T-helper 17 cell (primary cell): ENCODE results near the gene CHN2. TPM values are rescaled to one million over a fixed set of nuclear protein-coding genes. Genes with fewer than 3 reads are reported as not detected.

Experiments used
- ATAC-seq: fragments of 150-1000 bp; cut with Tn5 transposase; 2 replicates; pipeline ENCODE4 v1.10.0; 2021; ENCODE audit warnings: mild to moderate bottlenecking, moderate library complexity
- DNase-seq, 3 donors: peaks; one replicate each; pipeline versions ENCODE4 v3.0.0 to v3.0.0-alpha.2; 2020 to 2021
- H3K9me3 ChIP-seq: one replicate; pipeline ENCODE4 v1.7.0; 2013; ENCODE audit warnings: low read length, mild to moderate bottlenecking; ENCODE audit not compliant: control insufficient read depth, poor library complexity, severe bottlenecking
- H3K27ac Mint-ChIP-seq: one replicate; pipeline ENCODE4 v1.8.0; 2022; ENCODE audit warnings: mild to moderate bottlenecking, moderate library complexity, mixed read lengths
- H3K27me3 Mint-ChIP-seq: one replicate; pipeline ENCODE4 v1.8.0; 2022; ENCODE audit warnings: mixed read lengths
- H3K36me3 Mint-ChIP-seq: one replicate; pipeline ENCODE4 v1.8.0; 2022; ENCODE audit warnings: low read depth, mixed read lengths
- H3K4me1 Mint-ChIP-seq: one replicate; pipeline ENCODE4 v1.8.0; 2022; ENCODE audit warnings: mild to moderate bottlenecking, mixed read lengths
- H3K4me3 Mint-ChIP-seq: one replicate; pipeline ENCODE4 v1.8.0; 2022; ENCODE audit warnings: mild to moderate bottlenecking, moderate library complexity, mixed read lengths
- total RNA-seq, 4 donors: library from RNA in 2 of 4; stranded (reverse) in 2 of 4; gene quantifications; one replicate each; pipeline ENCODE4 v1.2.3 and lab custom pipeline; 2022 to 2026

Gene CHN2
- total RNA-seq, 2 donors from 2014 or later: 3.8 to 4.0 TPM

DNA sequence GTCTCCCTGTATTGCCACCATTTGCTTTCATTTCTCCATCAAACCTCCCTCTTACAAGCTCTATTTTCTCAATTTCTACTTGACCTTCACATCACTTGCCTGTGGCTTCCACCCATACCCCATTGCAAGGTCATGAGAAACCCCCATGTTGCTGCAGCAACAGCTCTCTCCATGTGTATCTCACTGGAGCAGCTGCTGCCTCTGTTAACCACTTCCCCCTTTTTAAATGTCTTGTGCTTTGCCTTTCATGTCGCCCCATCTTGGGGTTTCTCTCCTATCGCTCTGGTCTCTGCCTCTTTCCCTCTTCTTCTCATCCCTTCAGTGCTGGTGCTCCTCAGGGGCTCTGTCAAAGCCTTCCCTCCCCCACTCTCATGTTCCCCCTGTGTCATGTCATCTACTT lies 148.8 kb downstream of the CHN2 start:
- Mint-ChIP-seq H3K36me3 (no peaks in the 10 kb centered on the region), H3K27ac (no peak overlapping the region), H3K27me3 (no peaks in the 10 kb centered on the region), H3K4me3 (no peak overlapping the region), H3K4me1 (no peaks in the 10 kb centered on the region)
- ATAC-seq (no peak), DNase-seq (no peak)
- no peaks in the 10 kb centered on the region for H3K9me3 ChIP-seq

DNA sequence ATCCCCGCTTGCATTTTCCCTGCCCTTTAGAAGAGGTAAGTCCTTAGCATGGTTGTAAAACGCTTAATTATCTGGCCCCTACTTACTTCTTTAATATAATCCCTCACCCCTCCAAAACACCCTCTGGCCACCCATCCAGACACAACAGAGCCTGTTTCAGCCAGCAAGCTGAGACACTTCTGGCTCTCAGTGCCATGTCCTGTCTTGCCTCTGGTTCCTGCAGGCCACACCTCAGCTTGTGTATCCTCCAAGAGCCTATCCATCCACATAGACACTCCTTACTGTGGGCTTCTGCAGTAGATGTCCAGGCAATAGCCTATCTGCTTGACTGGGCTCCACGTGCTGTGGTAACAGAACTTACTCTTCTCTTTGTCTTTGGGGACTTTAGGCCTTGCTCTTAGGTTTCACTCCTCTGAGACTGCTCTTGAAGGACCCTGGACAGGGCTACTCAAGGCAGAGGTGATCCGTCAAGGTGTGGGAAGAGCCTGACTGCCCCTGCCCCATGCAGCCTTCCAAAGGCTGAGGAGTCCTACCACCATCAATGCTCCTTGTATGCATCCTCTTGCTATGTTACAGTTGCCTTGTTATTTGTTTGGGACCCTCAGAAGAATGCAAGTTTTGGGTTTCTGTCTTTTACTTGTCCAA lies 149.9 kb downstream of the CHN2 start:
- H3K36me3 Mint-ChIP-seq: no peaks in the 10 kb centered on the region
- H3K27me3 Mint-ChIP-seq: no peaks in the 10 kb centered on the region
- DNase-seq (no peak), ATAC-seq (no peak)
- H3K4me3 Mint-ChIP-seq: no peak overlapping the region
- H3K27ac Mint-ChIP-seq: no peak overlapping the region
- H3K9me3 ChIP-seq: no peaks in the 10 kb centered on the region
- no peaks in the 10 kb centered on the region for H3K4me1 Mint-ChIP-seq

DNA sequence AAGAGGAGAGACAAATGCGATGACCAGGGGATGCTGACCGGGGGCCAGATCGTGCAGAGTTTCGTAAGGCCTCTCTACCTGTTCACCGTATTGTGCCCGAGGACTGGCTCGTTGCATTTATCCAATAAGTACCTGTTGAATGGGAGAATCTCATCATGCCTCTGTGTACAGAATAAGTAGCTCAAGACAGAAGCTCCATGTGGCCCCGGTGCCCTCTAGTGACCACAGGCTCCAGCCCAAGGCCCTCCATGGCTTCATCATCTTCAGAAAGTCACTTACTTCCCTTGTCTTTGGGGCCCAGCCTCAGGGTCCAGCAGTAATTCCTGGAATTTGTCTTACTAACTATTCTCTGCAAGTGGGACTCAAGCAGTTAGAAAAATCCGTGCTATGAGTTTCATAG lies 151.0 kb downstream of the CHN2 start:
- H3K9me3 ChIP-seq: no peaks in the 10 kb centered on the region
- Mint-ChIP-seq H3K4me3 (no peak overlapping the region), H3K4me1 (no peaks in the 10 kb centered on the region), H3K27ac (no peak overlapping the region), H3K27me3 (no peaks in the 10 kb centered on the region), H3K36me3 (no peaks in the 10 kb centered on the region)
- no peak for DNase-seq
- ATAC-seq: no peak

DNA sequence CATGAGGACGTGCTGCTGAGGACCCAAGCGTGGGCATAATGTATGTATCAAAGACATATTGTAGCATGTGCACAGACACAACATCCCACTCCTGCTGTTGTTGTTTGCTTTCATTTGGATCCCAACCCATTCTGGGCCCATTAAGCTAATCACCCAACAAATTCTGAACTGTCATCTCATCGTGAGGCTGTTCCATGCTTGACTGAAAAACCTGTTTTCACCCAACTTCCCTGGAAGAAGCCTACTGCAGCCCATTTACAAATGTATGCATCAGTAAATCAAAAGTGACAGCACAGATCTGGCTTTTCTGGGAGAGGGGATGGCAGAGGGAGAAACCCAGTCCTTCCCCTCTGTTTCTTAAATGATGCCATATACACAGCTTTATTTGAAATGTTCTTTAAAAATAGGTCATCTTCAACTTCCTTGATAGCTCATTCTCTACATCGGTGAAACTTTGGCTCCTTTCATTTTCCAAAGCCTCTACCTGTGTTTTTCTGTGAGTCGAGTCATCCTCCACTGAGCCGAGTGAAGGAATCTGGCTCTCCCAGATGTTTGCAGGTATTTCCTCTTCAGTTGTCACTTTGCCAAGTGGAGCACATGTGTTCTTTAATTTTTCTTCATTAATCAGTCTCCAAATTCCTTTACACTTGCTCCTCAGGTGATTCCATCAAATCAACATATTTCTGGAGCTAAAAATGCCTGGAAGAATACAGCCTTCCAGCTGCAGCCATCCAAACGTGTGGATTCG lies 151.8 kb downstream of the CHN2 start:
- ATAC-seq (no peak), DNase-seq (no peak)
- H3K27ac Mint-ChIP-seq: no peak overlapping the region
- H3K27me3 Mint-ChIP-seq: no peaks in the 10 kb centered on the region
- H3K4me1 Mint-ChIP-seq: no peaks in the 10 kb centered on the region
- H3K9me3 ChIP-seq: no peaks in the 10 kb centered on the region
- no peaks in the 10 kb centered on the region for H3K36me3 Mint-ChIP-seq
- no peak overlapping the region for H3K4me3 Mint-ChIP-seq

DNA sequence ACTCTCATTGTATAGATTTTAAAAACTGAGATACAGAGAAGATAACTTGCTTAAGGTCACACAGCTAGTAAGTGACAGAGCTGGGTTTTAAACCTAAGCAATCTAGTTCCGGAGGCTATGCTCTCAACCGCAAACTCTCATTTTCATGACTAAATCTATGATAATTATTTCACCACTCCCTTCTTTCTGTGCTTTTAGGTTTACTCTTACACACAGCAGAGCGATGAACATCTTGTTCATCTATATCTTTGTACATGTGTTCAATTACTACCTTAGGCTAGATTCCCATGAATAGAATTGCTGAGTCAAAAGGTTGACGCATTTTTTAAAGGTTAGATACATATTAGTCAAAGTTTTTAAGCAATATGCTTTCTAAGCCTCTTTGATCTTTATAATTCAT lies 154.8 kb downstream of the CHN2 start:
- H3K4me3 Mint-ChIP-seq: no peak overlapping the region
- H3K9me3 ChIP-seq: no peaks in the 10 kb centered on the region
- H3K36me3 Mint-ChIP-seq: no peaks in the 10 kb centered on the region
- no peak overlapping the region for H3K27ac Mint-ChIP-seq
- no peaks in the 10 kb centered on the region for H3K27me3 Mint-ChIP-seq
- ATAC-seq: no peak
- DNase-seq: no peak
- no peaks in the 10 kb centered on the region for H3K4me1 Mint-ChIP-seq

DNA sequence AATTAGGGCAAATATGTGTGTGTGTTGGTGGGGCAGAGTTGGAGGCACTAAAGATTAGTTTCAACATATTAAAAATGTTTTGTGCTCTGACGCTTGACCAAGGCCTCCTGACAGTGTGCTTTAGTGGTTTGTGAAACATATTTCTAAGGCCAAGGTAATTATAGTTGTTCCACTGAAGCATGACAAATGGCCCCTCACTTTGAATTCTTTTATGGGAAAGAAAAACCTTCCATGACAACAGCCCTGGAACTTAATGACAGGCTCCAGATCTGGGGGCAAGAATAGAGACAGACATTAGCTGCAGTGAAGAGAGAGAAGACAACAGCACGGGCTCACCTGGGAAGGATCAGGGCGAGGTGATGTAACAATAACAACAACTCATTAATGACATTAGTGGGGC lies 155.8 kb downstream of the CHN2 start:
- Mint-ChIP-seq H3K36me3 (no peaks in the 10 kb centered on the region), H3K27me3 (no peaks in the 10 kb centered on the region), H3K27ac (no peak overlapping the region), H3K4me1 (no peaks in the 10 kb centered on the region), H3K4me3 (no peak overlapping the region)
- DNase-seq: no peak
- ATAC-seq: no peak
- no peaks in the 10 kb centered on the region for H3K9me3 ChIP-seq

DNA sequence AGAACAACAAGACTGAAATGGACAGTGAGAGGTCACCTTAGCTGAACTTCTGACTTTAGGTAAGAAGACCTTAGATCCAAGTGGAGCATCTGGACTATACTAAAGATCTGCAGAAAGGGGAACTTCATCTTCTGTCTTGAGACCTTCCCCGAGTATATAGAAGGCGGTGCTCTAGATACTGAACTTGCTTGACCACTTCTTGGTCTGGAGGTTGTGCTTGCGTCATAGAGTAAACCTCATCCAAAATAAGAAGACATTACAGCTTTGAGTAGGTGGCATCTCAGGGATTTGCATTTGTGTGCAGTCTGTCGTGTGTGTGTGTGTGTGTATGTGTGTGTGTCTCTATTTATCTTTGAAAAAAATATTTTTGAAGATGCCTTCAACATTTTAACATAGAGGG lies 157.5 kb downstream of the CHN2 start:
- H3K36me3 Mint-ChIP-seq: no peaks in the 10 kb centered on the region
- no peak overlapping the region for H3K4me3 Mint-ChIP-seq
- no peaks in the 10 kb centered on the region for H3K27me3 Mint-ChIP-seq
- ATAC-seq (no peak), DNase-seq (no peak)
- no peaks in the 10 kb centered on the region for H3K4me1 Mint-ChIP-seq
- no peaks in the 10 kb centered on the region for H3K9me3 ChIP-seq
- no peak overlapping the region for H3K27ac Mint-ChIP-seq

DNA sequence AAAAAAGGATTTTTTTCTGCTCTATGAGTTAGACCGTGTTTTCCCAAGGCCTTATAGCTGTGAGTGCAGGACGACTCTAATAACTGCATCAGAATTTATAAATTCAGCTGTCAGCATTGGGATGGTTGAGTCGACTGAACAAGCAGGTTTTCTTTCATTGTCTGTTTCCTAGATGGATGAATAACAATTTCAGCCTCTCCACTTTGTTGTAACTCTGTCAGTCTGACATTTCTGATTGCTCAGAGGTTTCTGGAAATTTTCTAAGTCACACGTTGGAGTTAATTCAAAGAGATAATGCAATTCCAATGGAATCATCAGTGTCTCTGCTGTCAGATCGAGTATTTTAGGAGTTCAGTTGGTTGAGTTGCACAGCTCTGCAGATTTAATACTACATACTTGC lies 159.2 kb downstream of the CHN2 start:
- ATAC-seq (no peak), DNase-seq (no peak)
- Mint-ChIP-seq H3K36me3 (no peaks in the 10 kb centered on the region), H3K4me3 (no peak overlapping the region), H3K27me3 (no peaks in the 10 kb centered on the region), H3K27ac (no peak overlapping the region), H3K4me1 (no peaks in the 10 kb centered on the region)
- no peaks in the 10 kb centered on the region for H3K9me3 ChIP-seq

DNA sequence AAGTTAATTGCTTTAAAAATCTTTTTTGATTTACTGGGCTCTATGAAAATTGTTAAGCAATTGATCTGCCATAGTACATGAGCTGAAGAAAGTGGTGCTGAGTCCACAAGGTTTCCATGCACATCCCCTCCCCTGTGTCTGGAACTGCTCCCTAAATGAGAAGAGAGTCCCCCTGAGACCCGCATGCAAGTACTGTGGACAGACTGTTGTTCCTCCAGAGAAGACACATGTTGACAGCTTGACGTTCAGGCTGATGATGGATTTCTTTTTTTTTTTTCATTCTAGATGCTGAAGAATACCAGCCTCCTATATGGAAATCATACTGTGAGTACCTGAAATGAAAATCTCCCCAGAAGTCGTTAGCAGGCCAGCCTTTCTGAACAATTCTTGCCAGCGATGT lies 159.8 kb downstream of the CHN2 start:
- no peak overlapping the region for H3K27ac Mint-ChIP-seq
- no peaks in the 10 kb centered on the region for H3K27me3 Mint-ChIP-seq
- H3K9me3 ChIP-seq: no peaks in the 10 kb centered on the region
- H3K4me1 Mint-ChIP-seq: no peaks in the 10 kb centered on the region
- DNase-seq: no peak
- ATAC-seq: no peak
- H3K4me3 Mint-ChIP-seq: no peak overlapping the region
- H3K36me3 Mint-ChIP-seq: no peaks in the 10 kb centered on the region

DNA sequence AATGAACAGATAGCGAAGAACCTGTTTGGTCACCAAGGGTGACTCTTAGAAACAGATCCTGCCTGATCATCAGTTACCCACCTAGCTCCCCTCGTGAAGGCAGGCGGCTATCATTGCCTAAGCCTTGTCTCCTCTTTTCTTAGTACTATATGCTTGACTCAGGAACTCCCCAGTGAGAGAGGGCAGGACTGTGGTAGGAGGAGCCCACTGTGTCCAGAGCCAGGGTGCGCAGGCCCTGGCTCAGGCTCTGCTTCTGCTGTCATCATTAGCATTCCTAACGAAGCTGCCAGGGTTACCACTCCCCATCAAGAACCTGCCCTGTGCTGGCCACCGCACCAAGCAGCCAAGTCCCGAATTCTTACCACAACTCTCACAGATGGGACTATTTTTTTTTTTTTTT lies 160.8 kb downstream of the CHN2 start:
- Mint-ChIP-seq H3K36me3 (no peaks in the 10 kb centered on the region), H3K4me3 (no peak overlapping the region), H3K27me3 (no peaks in the 10 kb centered on the region), H3K4me1 (no peaks in the 10 kb centered on the region), H3K27ac (no peak overlapping the region)
- no peak for ATAC-seq
- H3K9me3 ChIP-seq: no peaks in the 10 kb centered on the region
- no peak for DNase-seq

DNA sequence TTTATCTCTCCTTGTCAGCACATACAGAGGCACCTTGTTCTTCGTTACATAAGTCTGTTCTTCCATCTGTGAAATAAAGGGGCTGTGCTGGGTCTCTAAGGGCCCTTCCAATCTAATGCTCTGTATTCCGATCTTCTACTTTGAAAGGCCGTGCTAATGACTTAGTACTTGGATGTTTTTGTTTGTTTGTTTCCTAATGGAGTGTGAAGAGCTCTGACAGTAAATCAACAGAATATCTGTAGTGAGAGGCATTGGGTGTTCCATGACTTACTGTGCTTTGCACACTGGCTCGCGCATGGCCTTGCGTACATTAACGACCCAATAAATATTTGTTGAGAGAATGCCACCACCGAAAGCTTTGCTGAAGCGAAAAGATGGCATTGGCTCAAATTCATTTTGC lies 162.1 kb downstream of the CHN2 start:
- DNase-seq (no peak), ATAC-seq (no peak)
- no peaks in the 10 kb centered on the region for H3K9me3 ChIP-seq
- Mint-ChIP-seq H3K27me3 (no peaks in the 10 kb centered on the region), H3K36me3 (no peaks in the 10 kb centered on the region), H3K4me1 (no peaks in the 10 kb centered on the region), H3K27ac (no peak overlapping the region), H3K4me3 (no peak overlapping the region)

DNA sequence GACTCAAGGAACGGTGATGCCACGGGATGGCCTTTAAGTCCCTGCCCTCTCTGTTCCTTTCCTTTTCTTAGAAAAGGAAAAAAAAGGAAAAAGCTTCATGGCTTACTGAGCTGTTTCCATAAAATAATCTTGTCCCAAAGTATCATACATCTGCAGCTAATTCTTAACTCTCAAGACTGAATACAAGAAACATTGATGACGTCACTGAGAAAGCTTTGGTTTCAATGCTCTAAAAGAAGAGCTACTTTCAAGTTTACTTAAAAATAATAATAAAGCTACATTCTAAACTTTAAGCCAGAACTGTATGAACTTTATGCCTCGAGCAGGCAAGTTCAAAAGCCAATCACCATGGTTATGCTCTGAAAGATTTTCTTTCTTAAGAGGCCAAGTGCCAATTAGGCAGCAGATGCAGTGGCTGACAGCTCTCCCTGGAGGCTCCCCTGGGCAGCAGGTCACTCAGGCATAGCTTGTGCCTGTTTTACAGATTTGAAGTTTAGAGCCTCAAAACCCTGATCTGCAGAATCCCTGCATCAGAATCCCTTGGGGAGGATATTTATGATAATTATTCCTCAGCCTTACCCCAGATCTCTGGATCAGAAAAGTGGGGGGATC lies 165.0 kb downstream of the CHN2 start:
- H3K4me1 Mint-ChIP-seq: no peaks in the 10 kb centered on the region
- DNase-seq (no peak), ATAC-seq (no peak)
- H3K27ac Mint-ChIP-seq: no peak overlapping the region
- H3K27me3 Mint-ChIP-seq: no peaks in the 10 kb centered on the region
- H3K4me3 Mint-ChIP-seq: no peak overlapping the region
- no peaks in the 10 kb centered on the region for H3K36me3 Mint-ChIP-seq
- H3K9me3 ChIP-seq: no peaks in the 10 kb centered on the region

DNA sequence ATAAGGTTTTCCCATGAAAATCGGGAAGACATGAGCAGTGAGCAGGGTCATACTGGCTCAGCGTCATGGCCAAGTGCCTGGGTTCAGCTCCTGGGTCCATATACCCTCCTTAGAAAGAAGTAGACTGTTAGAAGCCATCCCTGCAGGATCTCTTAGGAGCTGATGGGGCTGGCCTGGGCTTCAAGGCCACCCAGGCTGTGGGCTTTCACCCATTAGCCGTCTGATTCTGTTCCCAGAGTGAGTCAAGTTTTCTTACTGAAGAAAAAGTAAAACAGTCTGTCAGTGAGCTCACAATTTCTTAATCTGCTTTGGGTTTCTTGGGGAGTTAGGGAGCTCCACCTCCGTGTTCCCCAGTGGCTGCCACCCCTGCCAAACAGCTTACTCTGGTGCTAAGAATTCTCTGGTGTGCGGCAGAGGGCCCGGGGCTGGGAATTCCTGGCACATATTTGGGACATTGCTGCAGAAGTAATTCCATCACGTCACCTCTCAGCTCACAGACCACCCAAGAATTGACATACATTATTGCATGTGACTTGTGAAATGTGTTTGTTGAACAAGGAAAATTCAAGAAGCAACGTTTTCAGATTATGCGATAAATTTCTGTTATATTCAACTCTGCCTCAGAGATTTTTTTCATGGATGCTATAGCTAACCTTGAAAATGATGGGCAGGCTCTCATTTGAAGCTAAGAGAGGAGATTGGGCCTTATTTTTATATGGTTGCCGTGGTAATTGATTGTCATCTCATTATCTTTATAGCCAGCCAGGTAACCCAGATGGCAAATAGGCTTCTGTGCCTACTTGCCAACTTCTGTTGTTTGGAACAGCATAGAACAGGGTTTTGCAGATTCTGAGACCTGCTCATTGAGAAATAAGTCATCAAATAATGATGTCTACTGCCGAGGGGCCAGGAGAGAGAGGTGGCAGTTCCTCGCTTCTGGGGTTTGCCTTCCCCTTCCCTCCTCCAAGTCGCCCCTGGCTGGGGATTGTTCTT lies 166.4 kb downstream of the CHN2 start:
- DNase-seq: no peak
- no peak for ATAC-seq
- H3K36me3 Mint-ChIP-seq: no peaks in the 10 kb centered on the region
- no peak overlapping the region for H3K27ac Mint-ChIP-seq
- no peaks in the 10 kb centered on the region for H3K4me1 Mint-ChIP-seq
- H3K9me3 ChIP-seq: no peaks in the 10 kb centered on the region
- H3K4me3 Mint-ChIP-seq: no peak overlapping the region
- no peaks in the 10 kb centered on the region for H3K27me3 Mint-ChIP-seq
